Smooth muscle cell (in vitro differentiated cells): ENCODE results near the gene PLCB3. TPM values are rescaled to one million over a fixed set of nuclear protein-coding genes. Genes with fewer than 3 reads are reported as not detected.
"Not testable (repeated sequence)": the region's sequence is repeated elsewhere in the genome, so short reads cannot be mapped to it uniquely, and the experiment has no call there.

Experiments used
- DNase-seq: peaks from one replicate; lab custom pipeline; 2025; ENCODE audit not compliant: unreplicated experiment; lab: John Stamatoyannopoulos, UW
- H2AFZ ChIP-seq: fragments of 200-600 bp; sonication (generic); 2 replicates; pipeline ENCODE4 v1.6.0; 2016; ENCODE audit warnings: antibody characterized with exemption, low read depth, mild to moderate bottlenecking
- H3F3A ChIP-seq: fragments of 200-600 bp; sonication (generic); 2 replicates; pipeline ENCODE4 v1.6.0; 2017; ENCODE audit warnings: antibody characterized with exemption, low read depth
- H3K27ac ChIP-seq: fragments of 200-600 bp; sonication (generic); 2 replicates; pipeline ENCODE4 v1.5.1; 2016; ENCODE audit warnings: low read depth, mild to moderate bottlenecking
- H3K27me3 ChIP-seq: fragments of 200-600 bp; sonication (generic); 2 replicates; pipeline ENCODE4 v1.6.1; 2016; ENCODE audit warnings: low read depth, mild to moderate bottlenecking
- H3K36me3 ChIP-seq: fragments of 200-600 bp; sonication (generic); 2 replicates; pipeline ENCODE4 v1.5.1; 2016; ENCODE audit warnings: low read depth
- H3K4me1 ChIP-seq: fragments of 200-600 bp; sonication (generic); 2 replicates; pipeline ENCODE4 v1.5.1; 2016; ENCODE audit warnings: low read depth
- H3K4me2 ChIP-seq: fragments of 200-600 bp; sonication (generic); 2 replicates; pipeline ENCODE4 v1.6.0; 2016; ENCODE audit warnings: mild to moderate bottlenecking
- H3K4me3 ChIP-seq: fragments of 200-600 bp; sonication (generic); 2 replicates; pipeline ENCODE4 v1.5.1; 2016; ENCODE audit warnings: mild to moderate bottlenecking
- H3K79me2 ChIP-seq: fragments of 200-600 bp; sonication (generic); 2 replicates; pipeline ENCODE4 v1.6.0; 2016; ENCODE audit warnings: low read depth, mild to moderate bottlenecking
- H3K9ac ChIP-seq: fragments of 200-600 bp; sonication (generic); 2 replicates; pipeline ENCODE4 v1.6.0; 2016; ENCODE audit warnings: low read depth
- H3K9me3 ChIP-seq: fragments of 200-600 bp; sonication (generic); replicated peaks from 2 replicates; pipeline ENCODE4 v1.5.1; 2016; ENCODE audit warnings: low read depth
- H4K20me1 ChIP-seq: fragments of 200-600 bp; sonication (generic); 2 replicates; pipeline ENCODE4 v1.6.0; 2016; ENCODE audit warnings: low read depth
- WGBS: methylation state at CpG from one replicate; pipeline ENCODE4 v1.1.7; 2016; ENCODE audit warnings: low lambda C conversion rate; 5-methylcytosine and 5-hydroxymethylcytosine counted together
- polyA plus RNA-seq: library from polyadenylated mRNA; unstranded; fragments of >200 nt; fragmentation: Nextera tagmentation; extraction: Ambion mirVana; gene quantifications from 2 replicates; pipeline ENCODE4 v1.2.1, GENCODE V29; 2016
- total RNA-seq: library from RNA; depleted of rRNA; stranded (reverse); fragments of >200 nt; gene quantifications from 2 replicates; pipeline ENCODE4 v1.2.3, GENCODE V29; 2014
- TF ChIP-seq, protein P1 (sequence below): fragments of 200-600 bp; sonication (generic); IDR thresholded peaks from 2 replicates; pipeline ENCODE4 v1.5.1; 2017; ENCODE audit warnings: borderline replicate concordance, mild to moderate bottlenecking, antibody characterized with exemption; ENCODE audit not compliant: insufficient read depth, poor library complexity, severe bottlenecking

Gene PLCB3
- total and polyA plus RNA-seq, 2 experiments from 2014 or later, result 15.0 to 15.6 TPM

DNA sequence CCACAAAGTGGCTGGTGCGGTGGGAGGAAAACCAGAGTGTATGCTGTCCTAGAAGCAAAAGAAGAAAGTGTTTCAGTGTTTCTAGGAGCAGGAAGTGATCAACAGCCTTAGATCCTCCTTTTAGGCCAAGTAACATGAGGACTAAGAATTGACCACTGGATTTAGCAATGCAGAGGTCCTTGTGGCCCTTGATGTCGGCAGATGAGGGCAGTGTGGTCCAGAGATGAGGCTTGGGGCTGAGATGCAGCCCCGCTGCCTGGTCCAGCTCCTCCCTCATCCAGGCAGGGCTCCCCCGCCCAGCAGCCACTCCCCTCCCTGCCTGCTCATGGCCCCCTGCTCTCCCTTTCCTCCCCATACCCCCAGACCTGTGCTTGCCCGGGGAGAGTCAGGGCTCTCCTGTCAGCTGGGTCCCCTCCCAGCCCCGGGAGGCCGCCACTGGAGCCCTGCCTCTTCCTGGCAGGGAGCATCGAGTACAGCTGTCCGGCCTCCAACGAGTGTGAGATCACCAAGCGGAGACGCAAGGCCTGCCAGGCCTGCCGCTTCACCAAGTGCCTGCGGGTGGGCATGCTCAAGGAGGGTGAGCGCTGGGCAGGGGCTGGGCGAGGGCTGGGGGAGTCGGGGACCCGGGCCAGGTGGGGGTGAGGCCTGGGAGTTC is 62.3 kb downstream of the PLCB3 start:
- no peak for DNase-seq
- Histone ChIP-seq H3K27ac (no peak overlapping the region), H4K20me1 (no peaks in the 10 kb centered on the region), H2AFZ (no peak overlapping the region), H3K9me3 (no peaks in the 10 kb centered on the region), H3K79me2 (peaks cover 13% of the 10 kb centered on the region), H3K4me2 (no peak overlapping the region), H3K36me3 (no peaks in the 10 kb centered on the region), H3K27me3 (no peaks in the 10 kb centered on the region), H3F3A (no peaks in the 10 kb centered on the region), H3K9ac (no peak overlapping the region), H3K4me3 (no peak overlapping the region), H3K4me1 (no peaks in the 10 kb centered on the region)
- TF ChIP-seq, protein P1, sequence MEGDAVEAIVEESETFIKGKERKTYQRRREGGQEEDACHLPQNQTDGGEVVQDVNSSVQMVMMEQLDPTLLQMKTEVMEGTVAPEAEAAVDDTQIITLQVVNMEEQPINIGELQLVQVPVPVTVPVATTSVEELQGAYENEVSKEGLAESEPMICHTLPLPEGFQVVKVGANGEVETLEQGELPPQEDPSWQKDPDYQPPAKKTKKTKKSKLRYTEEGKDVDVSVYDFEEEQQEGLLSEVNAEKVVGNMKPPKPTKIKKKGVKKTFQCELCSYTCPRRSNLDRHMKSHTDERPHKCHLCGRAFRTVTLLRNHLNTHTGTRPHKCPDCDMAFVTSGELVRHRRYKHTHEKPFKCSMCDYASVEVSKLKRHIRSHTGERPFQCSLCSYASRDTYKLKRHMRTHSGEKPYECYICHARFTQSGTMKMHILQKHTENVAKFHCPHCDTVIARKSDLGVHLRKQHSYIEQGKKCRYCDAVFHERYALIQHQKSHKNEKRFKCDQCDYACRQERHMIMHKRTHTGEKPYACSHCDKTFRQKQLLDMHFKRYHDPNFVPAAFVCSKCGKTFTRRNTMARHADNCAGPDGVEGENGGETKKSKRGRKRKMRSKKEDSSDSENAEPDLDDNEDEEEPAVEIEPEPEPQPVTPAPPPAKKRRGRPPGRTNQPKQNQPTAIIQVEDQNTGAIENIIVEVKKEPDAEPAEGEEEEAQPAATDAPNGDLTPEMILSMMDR, result no peak
- WGBS, result 93% methylated on average over 13 of the region's 18 CpGs

DNA sequence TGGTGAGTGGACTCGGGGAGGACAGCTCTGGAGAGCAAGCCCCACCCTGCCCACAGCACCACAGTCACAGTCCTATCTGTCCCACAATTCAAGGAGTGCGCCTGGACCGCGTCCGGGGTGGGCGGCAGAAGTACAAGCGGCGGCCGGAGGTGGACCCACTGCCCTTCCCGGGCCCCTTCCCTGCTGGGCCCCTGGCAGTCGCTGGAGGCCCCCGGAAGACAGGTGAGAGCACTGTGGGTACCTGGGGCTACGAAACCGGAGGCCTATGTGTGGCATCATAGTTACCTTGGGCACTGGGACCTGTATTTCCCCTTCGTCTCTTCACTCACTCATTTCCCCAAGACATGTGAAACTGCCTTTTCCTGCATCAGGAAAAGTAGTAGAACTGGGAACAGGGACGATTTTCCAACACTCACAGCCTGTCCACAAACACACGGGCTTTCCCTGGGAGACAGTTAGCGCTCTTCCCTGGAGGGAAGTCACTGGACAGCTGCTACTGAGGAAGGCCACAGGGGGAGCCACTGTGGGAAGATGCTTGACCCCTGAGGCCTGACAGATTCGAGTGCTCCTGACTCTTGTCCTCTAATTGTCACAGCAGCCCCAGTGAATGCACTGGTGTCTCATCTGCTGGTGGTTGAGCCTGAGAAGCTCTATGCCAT is 62.9 kb downstream of the PLCB3 start:
- WGBS, result 96% methylated on average over 18 of the region's 19 CpGs
- Histone ChIP-seq H3K4me2 (no peak overlapping the region), H4K20me1 (no peaks in the 10 kb centered on the region), H3K27ac (no peak overlapping the region), H3F3A (no peaks in the 10 kb centered on the region), H3K36me3 (no peaks in the 10 kb centered on the region), H3K9ac (no peak overlapping the region), H3K4me3 (no peak overlapping the region), H3K79me2 (peaks cover 9% of the 10 kb centered on the region), H2AFZ (no peak overlapping the region), H3K9me3 (no peaks in the 10 kb centered on the region), H3K27me3 (no peaks in the 10 kb centered on the region), H3K4me1 (peaks cover 5% of the 10 kb centered on the region)
- no peak for DNase-seq
- TF ChIP-seq, protein P1, result no peak

DNA sequence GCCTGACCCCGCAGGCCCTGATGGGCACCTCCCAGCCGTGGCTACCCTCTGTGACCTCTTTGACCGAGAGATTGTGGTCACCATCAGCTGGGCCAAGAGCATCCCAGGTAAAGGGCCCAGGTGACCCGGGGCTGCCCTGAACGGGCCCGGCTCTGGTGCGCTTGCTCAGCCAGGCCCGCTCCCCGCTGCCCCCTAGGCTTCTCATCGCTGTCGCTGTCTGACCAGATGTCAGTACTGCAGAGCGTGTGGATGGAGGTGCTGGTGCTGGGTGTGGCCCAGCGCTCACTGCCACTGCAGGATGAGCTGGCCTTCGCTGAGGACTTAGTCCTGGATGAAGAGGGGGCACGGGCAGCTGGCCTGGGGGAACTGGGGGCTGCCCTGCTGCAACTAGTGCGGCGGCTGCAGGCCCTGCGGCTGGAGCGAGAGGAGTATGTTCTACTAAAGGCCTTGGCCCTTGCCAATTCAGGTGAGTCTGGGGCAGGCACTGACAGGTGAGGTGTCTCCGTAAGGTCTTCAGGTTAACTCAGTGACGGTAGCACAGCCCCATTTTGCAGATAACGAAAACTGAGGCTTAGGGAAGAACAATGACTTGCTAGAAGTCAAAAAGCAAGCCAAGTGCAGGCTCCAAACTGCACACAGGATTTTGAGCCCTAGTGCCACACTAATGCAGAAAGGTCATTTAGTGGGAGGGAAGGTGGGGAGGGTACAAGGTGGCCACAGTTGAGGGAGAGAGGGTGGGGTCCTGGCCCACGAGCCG is 63.7 kb downstream of the PLCB3 start:
- DNase-seq, result no peak

DNA sequence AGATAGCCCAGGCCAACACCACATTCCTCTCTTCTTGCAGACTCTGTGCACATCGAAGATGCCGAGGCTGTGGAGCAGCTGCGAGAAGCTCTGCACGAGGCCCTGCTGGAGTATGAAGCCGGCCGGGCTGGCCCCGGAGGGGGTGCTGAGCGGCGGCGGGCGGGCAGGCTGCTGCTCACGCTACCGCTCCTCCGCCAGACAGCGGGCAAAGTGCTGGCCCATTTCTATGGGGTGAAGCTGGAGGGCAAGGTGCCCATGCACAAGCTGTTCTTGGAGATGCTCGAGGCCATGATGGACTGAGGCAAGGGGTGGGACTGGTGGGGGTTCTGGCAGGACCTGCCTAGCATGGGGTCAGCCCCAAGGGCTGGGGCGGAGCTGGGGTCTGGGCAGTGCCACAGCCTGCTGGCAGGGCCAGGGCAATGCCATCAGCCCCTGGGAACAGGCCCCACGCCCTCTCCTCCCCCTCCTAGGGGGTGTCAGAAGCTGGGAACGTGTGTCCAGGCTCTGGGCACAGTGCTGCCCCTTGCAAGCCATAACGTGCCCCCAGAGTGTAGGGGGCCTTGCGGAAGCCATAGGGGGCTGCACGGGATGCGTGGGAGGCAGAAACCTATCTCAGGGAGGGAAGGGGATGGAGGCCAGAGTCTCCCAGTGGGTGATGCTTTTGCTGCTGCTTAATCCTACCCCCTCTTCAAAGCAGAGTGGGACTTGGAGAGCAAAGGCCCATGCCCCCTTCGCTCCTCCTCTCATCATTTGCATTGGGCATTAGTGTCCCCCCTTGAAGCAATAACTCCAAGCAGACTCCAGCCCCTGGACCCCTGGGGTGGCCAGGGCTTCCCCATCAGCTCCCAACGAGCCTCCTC is 64.6 kb downstream of the PLCB3 start:
- not testable (repeated sequence) for H3F3A ChIP-seq, H2AFZ ChIP-seq, H3K27me3 ChIP-seq, H3K36me3 ChIP-seq, H3K9ac ChIP-seq, DNase-seq, H3K4me1 ChIP-seq, H4K20me1 ChIP-seq, H3K79me2 ChIP-seq, H3K9me3 ChIP-seq
- Histone ChIP-seq H3K4me3 (peak overlapping the region; percentile 95), H3K27ac (peak overlapping the region; percentile 96), H3K4me2 (peak overlapping the region; percentile 90)
- 86% methylated on average over 21 of the region's 25 CpGs for whole genome bisulfite sequencing

More for the DNA sequence above, 63.7 kb downstream of the PLCB3 start:
- no peak overlapping the region for H2AFZ ChIP-seq
- TF ChIP-seq, protein P1, result no peak
- H3K4me3 ChIP-seq, result no peak overlapping the region
- no peak overlapping the region for H3K9ac ChIP-seq
- no peak overlapping the region for H3K4me2 ChIP-seq
- no peaks in the 10 kb centered on the region for H4K20me1 ChIP-seq
- H3K27ac ChIP-seq, result no peak overlapping the region
- peaks cover 9% of the 10 kb centered on the region for H3K79me2 ChIP-seq
- no peaks in the 10 kb centered on the region for H3K36me3 ChIP-seq
- no peaks in the 10 kb centered on the region for H3K27me3 ChIP-seq
- H3K4me1 ChIP-seq, result peaks cover 8% of the 10 kb centered on the region
- 95% methylated on average over 24 of the region's 24 CpGs for WGBS
- H3K9me3 ChIP-seq, result no peaks in the 10 kb centered on the region
- H3F3A ChIP-seq, result no peaks in the 10 kb centered on the region
